SK-N-MC (cell line): ENCODE data around the gene NLRP5.

Experiments
- EZH2 ChIP-seq: fragments of 200-600 bp; sonication (generic); IDR thresholded peaks from one replicate; pipeline ENCODE4 v1.6.1; 2017; ENCODE audit warnings: antibody characterized with exemption
- FOXP2 ChIP-seq: optimal IDR thresholded peaks from 2 replicates; pipeline ENCODE3; 2011; ENCODE audit warnings: mild to moderate bottlenecking, moderate library complexity; ENCODE audit not compliant: insufficient read depth; ENCODE audit errors: extremely low read length, control extremely low read depth
- POLR2AphosphoS5 ChIP-seq: IDR thresholded peaks from 2 replicates; pipeline ENCODE4 v1.6.1; 2012; ENCODE audit warnings: mild to moderate bottlenecking, low read depth, low read length, borderline replicate concordance

DNA sequence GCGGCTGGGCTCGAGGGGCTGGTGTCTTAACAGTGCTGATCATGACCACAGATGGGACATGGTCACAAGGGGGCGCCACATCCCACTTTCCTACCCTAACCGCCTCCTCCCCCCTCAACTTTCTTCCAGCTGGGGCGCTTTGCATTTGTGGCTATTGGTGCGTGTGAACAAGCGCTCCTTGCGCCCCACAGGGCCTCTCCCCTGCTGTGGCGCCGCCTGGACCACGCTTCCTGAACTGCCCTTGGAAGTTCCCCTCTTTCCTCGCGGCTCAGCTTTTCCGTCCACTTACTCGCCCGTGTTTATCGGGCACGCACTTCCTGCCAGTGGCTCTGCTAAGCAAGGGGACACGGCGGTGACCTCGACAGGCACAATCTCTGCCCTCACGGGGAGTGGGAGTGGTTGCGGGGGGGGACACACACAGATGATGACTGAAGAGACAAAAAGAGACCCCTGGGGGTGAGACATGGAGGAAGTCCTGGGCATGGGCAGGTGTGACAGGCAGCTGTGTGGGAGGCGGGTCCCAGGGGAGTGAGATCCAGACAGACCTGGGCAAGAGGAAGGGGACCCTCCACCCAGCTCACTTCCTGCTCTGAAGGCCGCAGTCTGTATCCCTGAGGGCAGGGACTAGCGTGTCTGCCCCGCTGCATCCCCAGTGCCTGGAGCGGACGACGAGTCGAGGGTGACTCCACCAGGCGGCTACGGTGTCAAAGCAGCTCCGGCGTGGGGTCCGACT, 94.3 kb downstream of the NLRP5 start:
- TF ChIP-seq POLR2AphosphoS5: no peak
- TF ChIP-seq FOXP2: no peak
- TF ChIP-seq EZH2: no peak
